HuH-7 (cell line): ENCODE data around the gene RORB.

Experiments
- DNase-seq: peaks from one replicate; pipeline ENCODE4 v3.0.0; 2011; ENCODE audit warnings: low spot score

The RORB gene

DNA sequence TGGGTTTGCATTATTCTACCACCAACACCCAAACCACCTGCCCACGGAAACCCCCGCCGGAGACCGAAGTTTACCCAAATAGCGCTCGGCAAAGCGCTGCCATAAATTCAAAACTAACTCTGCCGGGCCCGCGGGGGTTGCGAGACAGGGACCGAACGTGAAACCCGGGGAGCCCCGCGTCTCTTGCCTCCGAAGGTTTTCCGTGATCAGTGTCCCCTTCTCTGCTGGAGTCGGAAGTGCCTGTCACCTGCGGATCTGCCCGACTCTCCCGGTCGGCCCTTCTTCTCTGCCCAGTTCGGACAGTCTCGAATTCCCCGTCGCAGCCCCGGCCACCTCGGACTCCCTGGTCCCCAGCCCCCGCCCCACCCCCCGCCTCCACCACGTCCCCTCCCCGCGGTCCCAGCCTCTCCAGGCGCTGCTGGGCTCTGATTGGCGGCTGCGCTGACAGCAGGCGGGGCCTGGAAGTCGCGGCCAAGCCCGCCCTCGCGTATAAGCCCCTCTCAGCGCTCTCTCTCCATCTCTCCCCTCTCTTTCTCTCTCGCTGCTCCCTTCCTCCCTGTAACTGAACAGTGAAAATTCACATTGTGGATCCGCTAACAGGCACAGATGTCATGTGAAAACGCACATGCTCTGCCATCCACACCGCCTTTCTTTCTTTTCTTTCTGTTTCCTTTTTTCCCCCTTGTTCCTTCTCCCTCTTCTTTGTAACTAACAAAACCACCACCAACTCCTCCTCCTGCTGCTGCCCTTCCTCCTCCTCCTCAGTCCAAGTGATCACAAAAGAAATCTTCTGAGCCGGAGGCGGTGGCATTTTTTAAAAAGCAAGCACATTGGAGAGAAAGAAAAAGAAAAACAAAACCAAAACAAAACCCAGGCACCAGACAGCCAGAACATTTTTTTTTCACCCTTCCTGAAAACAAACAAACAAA, at the start of gene RORB:
TSS of gene RORB (plus strand) at position 517 of the 929 bp plus-strand sequence. CDS start 642 bp downstream, outside the sequence.
- DNase-seq: peak; percentile 67

DNA sequence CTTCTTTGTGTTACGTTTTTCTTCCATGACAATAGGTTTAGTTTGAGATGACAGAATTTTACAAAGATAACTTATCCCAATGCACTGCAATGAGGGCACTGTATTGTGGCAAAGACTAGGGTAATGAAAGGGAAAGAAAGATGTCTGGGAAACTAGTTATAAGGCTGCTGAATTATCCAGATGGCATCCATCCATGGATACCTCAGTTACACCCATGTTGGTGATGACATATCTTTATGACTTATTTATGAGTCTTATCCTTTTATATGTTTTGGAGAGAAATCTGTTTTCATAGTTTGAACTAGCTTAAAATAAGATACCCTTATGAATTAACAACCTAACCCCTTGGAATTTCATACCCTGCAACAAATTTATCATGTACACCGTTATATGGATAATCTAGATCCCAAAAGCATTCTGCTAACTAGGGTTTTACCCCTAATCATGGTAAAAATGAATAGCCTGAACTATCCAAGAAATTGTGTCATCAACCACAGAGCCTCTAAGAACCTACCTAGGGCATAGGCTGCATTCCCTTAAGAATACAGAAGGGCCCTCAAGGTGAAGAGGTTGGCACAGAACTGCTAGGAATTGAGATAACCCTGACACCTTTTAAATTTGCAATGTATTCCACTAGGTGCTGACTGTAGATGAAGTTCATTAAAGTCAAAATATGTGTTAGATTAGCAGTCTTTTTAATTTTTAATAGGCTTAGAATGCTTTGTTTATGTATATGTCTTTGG, 49.5 kb upstream of the RORB start:
- DNase-seq: no peak

DNA sequence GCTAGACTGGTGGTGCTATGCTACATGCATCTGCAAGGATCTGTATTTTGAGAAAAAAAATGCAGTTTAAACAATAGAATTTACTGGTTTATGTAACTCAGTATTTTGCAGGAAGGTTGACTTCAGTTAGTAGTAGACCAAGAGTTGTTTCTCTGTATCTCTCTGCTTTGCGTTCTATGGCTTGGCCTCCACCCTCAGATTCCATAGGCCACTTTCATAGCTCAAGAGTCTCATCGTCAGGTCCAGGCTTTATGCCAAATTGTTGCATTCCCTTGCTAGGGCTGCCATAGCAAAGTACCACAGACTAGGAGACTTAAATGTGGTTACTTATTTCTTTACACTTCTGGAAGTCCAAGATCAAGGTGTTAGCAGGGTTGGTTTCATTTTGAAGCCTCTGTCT, 48.1 kb upstream of the RORB start:
- DNase-seq: no peak

DNA sequence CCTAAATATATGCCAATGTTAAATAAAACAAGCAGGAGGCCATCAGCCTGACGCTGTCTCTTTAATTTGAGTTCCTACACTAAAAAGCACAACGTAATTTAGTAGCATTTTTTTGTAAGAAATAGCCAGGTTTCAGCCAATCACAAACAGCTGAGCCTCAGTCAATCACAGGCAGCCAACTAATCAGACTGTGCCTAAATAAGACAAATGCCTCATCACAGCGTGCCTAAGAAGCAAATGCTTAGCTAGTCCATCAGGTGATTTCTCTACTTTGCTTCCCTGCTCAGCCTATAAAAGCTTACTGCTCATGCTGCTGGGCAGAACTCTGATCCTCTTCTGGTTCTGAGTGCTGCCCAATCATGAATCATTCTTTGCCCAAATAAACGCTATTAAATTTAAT, 38.3 kb upstream of the RORB start:
- no peak for DNase-seq

DNA sequence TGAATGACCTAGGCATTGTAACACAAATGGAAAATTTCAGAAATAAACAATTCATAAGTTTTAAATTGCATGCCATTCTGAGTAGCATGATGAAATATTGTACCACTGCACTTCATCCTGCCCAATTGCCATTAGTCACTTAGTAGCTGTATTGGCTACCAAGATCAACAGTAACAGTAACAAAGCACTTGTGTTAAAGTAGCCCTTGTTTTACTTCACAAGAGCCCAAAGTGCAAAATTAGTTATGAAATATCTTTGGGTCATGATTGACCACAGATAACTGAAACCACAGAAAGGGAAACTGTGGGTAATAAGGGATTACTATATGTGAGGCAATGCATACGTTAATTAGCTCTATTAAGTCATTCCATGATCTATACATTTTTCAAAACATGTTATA, 33.3 kb upstream of the RORB start:
- DNase-seq: no peak

DNA sequence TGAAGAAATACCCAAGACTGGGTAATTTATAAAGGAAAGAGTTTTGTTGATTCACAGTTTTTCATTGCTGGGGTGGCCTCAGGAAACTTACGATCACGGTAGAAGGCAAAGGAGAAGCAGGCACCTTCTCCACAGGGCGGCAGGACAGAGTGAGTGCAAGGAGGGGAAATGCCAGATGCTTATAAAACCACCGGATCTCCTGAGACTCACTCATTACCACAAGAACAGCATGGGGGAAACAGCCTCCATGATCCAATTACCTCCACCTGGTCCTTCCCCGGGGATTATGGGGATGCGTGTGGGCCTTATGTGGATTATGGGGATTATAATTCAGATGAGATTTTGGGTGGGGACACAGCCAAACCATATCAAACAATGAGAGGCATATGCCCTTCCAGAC, 18.5 kb upstream of the RORB start:
- no peak for DNase-seq

DNA sequence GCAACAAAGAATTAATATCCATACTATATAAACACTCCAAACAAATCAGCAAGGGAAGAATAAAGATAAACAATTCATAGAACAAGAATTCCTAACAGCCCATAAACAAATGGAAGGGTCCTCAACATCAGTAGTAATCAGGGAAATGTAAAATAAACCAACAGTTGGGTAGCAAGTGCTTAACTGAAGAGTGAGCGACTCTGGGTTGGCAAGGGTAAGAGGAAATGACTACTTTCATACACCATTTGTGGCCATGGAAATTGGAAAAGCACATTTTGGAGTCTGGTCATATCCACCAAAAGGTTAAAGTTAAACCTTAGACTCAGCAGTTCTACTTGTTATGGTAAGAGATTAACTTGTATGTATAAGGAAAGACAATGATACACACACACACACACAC, 17.4 kb upstream of the RORB start:
- DNase-seq: no peak

DNA sequence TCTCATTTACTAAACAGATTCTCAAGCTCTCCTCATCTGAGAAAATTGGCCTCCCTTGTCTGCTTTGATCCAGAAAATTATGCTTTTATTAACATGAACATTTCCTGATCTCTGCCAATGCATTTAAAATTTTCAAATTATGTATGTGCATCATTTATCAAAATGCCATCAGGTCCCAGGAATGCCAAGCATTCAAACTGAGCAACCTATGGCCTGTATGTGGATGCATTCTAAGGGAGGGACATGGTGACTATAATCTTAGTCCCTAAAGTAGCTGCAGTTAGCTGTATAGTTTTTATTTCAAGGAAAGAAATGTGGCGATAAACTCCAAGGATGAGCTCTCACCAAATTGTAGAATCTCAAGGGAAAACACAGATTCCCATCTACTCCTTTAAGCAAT, 9.7 kb upstream of the RORB start:
- DNase-seq: no peak

DNA sequence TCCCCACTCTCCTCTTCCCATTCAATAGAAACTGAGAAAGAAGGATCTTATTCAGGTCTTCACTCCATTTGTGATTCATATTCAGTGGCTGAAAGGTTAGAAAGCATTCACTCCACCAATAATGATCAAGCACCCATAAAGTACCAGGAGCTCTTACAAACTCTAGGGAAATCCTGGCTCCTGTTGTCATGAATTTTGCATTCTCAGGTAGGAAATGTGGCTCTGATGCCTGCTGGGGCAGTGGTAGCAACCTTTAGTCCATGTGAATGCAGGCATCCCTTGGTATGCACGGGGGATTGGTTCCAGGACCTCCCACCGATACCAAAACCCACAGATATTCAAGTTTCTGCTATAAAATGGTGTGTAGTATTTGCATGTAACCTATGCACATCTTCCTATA, 3.6 kb upstream of the RORB start:
- no peak for DNase-seq

DNA sequence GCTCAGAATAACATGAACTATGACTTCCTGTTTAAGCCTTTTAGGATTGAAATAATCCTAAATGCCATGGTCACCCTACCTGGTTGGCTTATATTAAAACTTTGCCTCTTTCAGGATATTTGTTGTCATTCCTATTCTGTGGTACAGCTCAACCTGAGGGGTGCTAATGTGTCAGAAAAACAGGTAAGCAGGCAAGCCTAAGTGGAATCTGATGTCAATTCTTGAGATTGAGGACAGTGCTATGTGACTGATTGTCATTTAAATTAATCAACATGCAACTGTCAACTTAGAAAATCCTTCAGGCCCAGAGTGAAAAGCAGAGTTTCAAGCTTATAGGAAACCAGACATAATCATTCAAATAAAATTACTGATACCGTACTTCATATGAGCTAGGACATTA, 2.6 kb upstream of the RORB start:
- no peak for DNase-seq

DNA sequence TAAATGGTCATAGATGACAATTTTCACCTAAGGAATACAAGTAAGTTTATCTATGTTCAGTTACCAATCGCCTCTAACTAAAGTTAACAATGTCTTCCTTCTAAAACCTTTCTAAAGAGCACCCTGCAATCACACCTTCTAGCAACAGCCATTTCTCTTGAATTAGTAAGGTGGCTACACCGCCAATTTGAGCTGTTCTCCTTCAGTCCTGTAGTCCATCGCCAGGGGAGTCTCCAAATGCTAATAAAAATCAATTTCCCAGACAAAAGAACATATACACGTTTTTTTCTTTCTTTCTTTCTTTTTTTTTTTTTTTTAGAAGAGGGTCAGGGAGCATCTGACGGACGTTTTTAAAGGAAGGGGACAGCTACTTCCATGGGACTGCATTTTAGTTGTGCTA, 729 bp upstream of the RORB start:
- no peak for DNase-seq

DNA sequence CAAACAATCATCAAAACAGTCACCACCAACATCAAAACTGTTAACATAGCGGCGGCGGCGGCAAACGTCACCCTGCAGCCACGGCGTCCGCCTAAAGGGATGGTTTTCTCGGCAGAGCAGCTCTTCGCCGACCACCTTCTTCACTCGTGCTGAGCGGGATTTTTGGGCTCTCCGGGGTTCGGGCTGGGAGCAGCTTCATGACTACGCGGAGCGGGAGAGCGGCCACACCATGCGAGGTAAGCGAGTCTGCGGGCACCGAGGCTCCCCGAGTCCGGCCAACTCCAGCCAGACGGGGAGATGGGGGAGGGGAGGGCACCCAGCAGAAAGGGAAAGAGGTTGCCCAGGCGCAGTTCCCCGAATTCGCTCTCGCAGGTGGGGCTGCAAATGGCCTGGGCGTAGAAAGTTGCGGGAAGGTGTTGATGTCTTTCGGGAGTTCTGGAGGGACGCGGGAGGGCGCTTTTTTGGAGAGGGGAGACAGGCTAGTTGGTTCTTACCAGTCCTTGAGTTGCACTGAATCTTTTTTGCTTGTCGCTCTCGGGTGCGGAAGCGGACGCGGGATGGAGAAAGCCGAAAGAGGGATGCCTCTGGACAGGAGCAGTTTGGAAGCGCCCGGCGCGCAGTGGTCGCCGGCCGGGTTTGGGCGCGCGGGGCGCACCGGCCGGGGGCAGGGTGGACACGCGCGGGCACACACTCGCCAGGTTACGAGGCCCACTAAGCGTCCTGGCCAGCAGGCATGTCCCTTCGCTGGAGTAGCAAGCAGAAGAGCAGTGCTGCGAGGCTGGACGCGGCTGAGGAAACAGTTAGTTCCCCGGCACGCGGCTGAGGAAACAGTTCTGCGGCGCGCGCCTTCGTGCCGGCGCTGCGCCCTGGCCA, 849 bp downstream of the RORB start:
- DNase-seq: no peak

DNA sequence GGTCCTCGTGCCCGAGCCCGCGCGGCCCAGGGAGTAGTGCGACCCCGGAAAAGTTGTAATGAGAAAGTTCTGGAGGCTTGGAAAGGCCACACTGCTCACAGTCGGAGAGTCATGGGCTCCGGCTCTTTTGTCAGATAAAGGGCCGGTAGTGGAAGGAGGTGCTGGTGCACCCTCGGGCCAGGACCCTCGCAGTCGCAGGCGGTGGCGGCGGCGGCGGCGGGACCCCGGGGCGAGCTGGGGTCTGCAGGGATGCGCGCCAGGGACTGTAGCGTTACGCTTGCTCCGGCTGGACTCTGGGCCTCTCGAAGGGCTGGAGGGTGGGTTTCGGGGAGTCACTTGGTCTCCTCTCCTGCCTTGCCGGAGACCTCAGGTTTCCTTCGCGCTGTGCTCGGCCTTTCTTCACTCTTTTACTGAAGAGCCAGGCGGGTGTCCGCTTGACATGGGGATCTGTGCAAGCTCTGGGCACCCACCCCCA, 1.5 kb downstream of the RORB start:
- DNase-seq: no peak

DNA sequence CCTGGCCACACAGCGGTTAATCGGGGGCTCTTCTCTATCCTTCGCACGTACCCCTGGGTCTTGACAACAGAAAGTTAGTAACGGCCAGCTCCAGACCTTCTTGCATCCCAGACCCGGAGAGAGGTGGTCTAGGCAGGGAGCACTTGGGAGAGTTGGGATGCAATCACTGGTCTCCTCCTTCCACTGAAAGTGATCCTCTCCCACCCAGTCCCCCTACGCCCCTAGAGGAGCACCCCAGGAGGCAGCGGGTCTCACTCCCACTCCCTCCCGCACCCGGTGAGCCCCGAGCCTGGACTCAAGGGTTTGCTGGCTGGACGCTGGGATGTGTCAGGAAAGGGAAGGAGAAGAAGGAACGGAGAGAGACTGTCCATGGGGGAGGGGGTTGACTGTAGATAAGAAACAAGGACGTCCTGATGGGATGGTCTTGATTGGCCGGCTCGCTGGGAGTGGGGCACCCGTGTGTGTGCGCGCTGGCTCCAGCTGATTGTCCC, 2.0 kb downstream of the RORB start:
- DNase-seq: no peak

DNA sequence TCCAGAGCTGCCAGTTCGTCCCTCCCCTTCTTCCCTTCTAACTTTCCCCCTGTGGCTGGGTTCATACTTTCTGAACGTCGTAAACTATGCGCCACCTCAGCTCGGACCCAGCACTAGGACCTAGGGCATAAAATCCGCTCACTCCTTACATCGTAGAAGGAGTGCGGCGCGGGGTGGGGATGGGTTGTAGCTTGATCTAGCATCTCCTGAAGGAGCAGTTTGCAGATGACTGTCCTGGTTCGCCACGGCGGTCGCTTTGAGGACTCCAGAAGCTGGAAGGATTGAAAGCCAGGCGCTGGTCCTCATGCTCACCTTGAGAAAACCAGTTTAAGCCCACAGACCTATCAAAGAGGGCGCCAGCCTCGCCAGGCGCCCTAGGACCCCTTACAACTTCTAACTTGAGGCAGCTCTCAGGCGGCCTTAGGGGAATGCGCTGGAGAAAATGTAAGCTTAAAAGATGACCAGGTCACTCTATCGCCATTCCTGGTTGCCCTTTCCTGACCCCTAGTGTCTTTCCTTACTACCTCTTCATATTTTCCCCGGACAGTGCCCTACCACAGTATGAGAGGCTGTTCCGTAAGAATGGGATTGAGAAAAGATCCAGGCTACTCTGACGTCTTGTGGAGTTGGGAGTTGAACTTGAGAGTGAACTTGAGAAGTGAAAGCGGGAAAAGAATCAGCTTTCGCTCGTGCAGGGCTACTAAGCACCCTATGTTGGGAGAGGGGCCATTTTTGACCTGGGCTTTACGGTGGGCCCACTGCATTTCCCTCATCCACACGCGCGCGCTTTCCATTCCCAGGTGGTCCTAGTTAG, 2.8 kb downstream of the RORB start:
- DNase-seq: no peak

DNA sequence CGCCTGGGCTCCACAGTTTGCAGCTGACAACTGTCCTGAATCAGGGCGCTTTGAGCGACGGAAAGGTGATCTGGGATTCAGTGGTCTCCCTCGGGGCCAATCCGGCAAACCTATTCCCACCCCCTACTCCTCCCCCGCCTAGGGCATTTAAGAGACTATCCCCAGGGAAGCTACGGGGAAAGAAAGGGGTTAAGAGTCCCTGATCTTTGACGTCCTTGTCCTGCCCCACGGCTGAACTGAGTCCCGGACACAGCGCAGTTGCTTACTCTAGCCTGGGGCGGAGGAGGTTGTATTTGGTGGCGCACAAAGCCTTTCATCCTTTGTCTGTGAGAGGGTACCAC, 3.4 kb downstream of the RORB start:
- no peak for DNase-seq

DNA sequence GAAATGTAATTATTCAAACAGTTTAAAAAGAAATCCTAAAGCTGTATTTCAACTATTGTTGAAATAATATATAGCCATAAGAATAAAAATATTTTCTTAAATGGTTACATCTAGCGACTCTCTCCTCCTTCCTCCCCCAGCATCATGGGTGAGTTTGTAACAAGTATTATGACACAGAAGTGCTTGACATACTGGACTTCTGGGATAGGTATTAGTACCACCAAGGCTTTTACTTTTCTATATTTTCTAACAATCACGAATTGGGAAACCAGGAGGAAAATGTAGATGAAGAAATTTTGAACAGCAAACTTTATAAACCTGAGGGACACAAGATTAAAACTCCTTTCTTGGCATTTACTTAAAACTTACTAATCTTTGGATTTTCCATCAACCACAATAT, 4.4 kb downstream of the RORB start:
- DNase-seq: no peak

DNA sequence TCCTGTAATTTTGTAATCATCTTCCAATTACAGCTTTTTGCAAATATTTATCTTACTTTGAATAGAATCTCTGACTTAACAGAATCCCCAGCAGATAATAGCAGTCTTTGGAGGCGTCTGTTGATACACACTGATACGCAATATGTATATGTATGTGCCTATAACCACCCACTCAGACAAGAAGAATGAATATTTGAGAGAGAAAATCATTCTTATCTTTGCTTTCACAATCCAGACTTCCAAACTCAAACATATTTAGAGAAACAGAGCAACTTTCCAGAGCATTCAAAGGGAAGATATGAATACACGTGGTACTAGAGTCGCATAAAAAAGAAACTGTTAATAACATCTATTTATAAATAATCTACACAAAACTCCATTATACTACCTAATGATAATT, 6.1 kb downstream of the RORB start:
- no peak for DNase-seq

DNA sequence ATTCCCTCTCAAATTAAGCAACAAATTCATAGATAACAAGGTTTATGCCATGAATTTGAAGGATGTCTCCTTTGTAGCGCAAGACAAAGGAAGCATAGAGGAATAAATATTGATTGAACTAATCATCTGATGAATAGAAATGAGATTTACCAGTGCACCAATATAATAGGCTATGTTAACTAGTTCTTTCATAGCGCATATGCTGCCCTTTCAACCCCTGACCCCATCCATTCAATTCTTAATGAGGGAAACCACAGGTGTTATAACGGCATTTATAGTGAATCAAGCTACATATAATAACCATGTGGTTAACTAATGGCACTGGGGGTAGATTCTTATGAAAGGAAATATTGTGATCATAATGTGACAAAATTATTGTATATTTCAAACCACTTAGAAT, 6.5 kb downstream of the RORB start:
- no peak for DNase-seq

DNA sequence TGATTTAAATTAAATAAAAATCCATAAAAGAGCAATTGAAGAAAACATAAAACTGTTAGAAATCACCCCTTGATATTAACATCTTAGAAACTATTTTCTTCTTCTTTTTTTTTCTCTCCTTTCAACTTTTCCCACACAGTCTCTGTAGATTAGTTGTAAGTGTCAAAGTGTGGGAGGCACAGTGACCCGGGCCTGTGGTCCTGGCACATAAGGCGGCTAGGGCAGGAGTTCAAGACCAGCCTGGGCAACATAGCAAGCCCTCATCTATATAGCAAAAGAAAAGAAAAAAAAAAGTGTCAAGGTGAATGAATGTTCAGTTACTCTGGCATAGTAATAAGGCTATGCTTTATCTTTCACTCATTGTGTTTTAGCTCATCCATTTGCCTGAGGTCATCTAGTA, 14.2 kb downstream of the RORB start:
- no peak for DNase-seq

DNA sequence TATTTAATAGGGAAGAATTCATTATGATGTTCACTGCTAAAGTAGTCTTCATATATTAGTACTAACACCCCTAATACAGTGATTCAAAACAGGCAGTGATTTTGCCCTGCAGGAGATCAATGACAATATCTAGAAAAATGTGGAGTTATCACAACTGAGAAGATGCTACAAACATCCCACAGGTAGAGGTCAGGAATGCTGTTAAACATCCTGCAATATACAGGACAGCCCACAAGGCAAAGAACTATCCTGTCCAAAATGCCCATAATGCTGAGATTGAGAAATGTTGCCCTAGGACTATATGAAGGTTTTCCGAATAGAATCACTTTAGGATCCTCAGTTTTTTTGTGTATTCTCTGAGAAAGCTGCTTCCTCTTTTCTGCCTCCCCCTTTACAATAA, 15.3 kb downstream of the RORB start:
- no peak for DNase-seq
